Measurements from ENCODE around the gene ANTXR1.

Gene ANTXR1

DNA sequence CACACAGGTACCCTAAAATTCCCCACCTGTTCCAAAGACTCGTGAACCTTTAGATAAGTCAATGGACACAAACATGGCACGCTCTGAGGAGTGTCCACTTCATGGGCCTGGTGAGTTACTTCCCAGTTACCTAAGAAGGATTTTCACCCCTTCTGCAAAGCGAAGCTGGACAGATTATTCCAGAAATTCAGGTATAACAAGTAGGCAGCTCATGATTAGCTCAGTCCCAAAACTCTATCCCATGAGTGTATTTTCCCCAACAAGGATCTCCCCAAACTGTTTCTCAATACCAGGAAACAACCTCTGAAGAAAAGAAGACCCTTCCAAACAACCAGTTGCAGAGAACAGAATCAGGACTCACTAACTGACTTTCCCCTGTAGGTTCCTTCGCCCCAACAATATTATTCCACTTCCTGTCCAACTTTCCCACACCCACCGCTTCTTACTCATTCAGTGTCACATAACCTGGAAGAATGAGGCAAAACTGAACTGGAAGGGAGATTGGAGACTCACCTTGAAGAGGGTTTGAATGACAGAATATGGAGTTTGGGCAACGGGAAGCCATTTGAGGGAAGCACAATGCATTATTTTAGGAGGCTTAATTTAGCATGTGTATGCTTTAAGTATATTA is 120.1 kb downstream of the ANTXR1 start:
- no peak for TF ChIP-seq CTCF (IDR thresholded peaks at IDR 0.05; ENCODE audit: low read depth, low read length)
- no peak for DNase-seq (ENCODE audit: extremely low read depth, low read depth)

- DNase-seq (ENCODE audit: extremely low read depth, low read depth), result no peak
- TF ChIP-seq CTCF (IDR thresholded peaks at IDR 0.05; ENCODE audit: low read depth, low read length), result no peak
Observed at GRCh38 chr2:69133898-69134297, 120.9 kb downstream of the ANTXR1 start.

DNA sequence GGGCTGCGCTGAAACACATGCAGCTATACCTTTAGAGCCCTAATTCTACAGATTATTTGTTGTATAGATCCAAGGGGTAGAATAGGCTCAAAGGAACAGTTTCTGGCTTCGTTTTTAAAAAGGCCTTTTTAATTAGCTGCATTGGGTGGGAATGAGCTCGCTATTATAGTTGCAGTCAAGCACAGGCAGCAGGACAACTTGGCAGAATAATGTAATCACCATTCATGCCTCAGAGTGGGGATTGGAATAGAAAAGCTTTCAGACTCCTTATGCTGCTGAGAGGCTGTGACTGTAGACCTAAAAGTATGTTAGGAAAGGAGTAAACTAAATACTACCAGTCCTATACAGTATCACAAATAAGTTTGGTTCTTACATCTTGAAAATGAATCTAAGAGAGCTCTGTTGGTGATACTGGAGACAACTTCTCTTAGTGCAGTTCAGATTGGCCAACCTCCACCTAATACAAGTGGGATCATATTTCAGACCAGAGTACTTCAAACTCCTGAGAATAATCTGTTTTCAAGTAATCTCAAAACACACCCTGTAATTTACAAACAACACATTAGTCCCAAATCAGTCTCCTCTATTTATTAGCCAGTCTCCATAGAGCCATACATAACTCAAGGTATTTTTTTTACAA is 121.4 kb downstream of the ANTXR1 start:
- DNase-seq (ENCODE audit: extremely low read depth, low read depth), result no peak

GRCh38 chr2:69138247-69138772 is 125.3 kb downstream of the ANTXR1 start:
- TF ChIP-seq CTCF (IDR thresholded peaks at IDR 0.05; ENCODE audit: low read depth, low read length), result no peak
- DNase-seq (ENCODE audit: extremely low read depth, low read depth), result no peak

More for the DNA sequence above, 121.4 kb downstream of the ANTXR1 start:
- no peak for TF ChIP-seq CTCF (IDR thresholded peaks at IDR 0.05; ENCODE audit: low read depth, low read length)

DNA sequence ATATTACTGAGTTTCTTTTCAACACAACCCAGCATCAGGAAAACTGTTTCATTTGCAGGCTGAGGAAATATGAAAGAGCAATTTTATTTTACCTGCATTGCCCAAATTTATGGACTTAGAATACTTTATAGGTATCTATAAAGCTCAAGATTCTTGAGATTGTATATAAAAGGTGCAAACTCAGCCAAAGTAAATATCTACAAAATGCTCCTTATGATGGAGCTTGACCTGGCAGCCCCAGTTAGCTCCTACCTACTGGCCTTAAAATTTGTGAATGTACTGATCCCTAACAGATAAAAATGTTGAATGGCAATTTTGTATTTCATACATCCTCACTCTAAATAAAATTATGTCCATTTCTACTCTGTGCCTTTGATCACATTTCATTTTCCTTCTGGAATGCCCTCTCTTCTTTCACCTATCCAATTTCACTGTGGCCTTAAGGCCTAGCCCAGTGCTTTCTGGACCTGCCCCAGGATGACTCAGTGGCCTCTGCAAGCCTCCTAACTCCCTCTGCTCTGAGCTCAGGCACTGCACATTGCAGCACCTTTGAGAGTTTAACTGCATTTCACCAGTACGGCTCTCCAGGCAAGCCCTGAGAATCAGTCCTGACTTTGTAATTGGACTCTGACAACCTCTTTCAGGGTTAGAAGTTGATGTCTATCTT is 125.9 kb downstream of the ANTXR1 start:
- DNase-seq (ENCODE audit: extremely low read depth, low read depth), result no peak
- no peak for TF ChIP-seq CTCF (IDR thresholded peaks at IDR 0.05; ENCODE audit: low read depth, low read length)

DNA sequence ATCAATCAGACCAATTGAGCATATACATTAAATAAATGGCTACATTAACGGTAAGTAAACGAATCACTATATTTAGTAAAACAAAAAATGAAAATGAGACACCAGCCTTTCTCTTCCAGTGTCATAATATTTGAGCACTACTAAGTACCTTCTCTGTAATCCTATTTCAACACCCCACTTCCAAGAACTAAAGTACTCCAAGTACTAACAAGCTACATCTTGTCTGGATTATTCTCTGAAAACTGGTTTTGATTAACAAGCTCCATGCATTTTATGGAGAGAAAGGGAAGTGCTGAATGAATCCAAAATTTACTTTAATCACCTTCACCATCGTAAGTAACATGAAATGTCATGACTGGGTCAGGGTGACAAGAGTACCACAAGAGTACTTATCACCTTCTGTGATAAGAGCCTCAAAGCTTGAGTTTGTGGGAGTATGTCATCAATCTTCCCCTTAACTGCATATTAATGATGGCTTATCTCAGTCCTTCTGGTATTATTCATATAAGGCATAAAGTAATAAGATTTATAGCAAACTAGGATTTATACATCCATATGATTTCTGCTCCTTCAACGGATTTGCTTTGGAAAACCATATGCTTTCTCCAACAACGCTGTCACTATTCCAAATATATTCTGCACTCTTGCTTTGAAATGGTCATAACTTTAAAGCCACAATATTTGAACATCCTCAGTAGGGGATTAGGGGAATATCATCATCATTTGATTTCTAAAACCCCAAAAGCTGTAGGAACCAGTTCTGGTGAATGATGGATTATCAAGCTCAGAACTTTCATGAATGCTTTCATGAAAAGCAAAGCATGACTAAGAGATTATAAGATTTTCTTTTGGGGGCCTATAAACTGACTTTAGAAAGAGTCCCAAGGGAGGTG is 127.0 kb downstream of the ANTXR1 start:
- no peak for TF ChIP-seq CTCF (IDR thresholded peaks at IDR 0.05; ENCODE audit: low read depth, low read length)
- DNase-seq (ENCODE audit: extremely low read depth, low read depth), result no peak
